H1 (cell line): ENCODE results near the gene CSNK1A1.

Experiments
- TAF1 ChIP-seq: IDR thresholded peaks from 2 replicates; pipeline ENCODE4 v1.6.1; 2011; ENCODE audit warnings: mild to moderate bottlenecking, low read depth, low read length
- TF ChIP-seq, protein P1 (sequence below): IDR thresholded peaks from 2 replicates; pipeline ENCODE4 v1.6.1; 2011; ENCODE audit warnings: low read depth, mild to moderate bottlenecking, low read length; ENCODE audit not compliant: insufficient read depth
- TF ChIP-seq, protein P2 (sequence below), 3 experiments: IDR thresholded peaks; 1 replicate in 2 of 3; 2 replicates in 1 of 3; pipeline versions ENCODE4 v1.5.1 to v1.6.1; 2011; ENCODE audit warnings: low read length in 3 of 3, mild to moderate bottlenecking in 3 of 3, inconsistent platforms in 2 of 3, low read depth in 1 of 3, moderate library complexity in 1 of 3; ENCODE audit not compliant: insufficient read depth in 1 of 3; ENCODE audit errors: control extremely low read depth in 1 of 3

DNA sequence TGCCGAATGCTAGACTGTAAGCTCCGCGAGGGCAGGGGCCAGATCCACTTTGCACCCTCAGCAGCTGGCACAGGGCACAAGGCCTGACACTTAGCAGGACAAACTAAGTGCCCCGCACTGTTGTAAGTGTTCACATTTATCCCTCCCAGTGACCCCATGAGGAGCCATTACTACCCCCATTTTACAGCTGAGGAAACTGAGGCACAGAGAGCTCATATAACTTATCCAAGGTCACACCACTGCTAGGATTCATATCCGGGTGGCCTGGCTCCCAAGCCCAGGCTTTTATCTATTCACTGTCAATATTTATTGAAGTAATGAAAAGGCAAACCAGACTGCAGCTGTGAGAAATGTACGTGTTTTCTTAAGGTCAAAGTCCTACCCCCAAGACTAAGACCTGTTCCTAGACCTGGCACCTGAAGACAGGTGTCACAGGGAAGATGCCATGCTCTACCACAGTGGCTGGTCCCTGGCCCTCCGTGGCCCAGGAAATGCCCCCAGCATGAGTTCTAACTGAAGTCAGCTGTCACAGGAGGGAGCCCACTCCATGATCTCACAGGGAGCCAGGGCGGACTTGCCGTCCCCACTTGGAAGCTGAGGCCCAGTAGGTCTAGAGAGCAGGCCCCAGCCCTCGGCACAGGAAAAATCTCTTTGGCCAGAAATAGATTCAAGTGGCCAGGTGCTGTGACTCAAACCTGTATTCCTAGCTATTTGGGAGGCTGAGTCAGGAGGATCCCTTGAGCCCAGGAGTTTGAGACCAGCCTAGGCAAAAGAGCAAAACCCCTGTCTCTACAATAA lies 97.4 kb downstream of the CSNK1A1 start:
- TF ChIP-seq, protein P1, sequence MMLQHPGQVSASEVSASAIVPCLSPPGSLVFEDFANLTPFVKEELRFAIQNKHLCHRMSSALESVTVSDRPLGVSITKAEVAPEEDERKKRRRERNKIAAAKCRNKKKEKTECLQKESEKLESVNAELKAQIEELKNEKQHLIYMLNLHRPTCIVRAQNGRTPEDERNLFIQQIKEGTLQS, result no peak
- TF ChIP-seq, protein P2, sequence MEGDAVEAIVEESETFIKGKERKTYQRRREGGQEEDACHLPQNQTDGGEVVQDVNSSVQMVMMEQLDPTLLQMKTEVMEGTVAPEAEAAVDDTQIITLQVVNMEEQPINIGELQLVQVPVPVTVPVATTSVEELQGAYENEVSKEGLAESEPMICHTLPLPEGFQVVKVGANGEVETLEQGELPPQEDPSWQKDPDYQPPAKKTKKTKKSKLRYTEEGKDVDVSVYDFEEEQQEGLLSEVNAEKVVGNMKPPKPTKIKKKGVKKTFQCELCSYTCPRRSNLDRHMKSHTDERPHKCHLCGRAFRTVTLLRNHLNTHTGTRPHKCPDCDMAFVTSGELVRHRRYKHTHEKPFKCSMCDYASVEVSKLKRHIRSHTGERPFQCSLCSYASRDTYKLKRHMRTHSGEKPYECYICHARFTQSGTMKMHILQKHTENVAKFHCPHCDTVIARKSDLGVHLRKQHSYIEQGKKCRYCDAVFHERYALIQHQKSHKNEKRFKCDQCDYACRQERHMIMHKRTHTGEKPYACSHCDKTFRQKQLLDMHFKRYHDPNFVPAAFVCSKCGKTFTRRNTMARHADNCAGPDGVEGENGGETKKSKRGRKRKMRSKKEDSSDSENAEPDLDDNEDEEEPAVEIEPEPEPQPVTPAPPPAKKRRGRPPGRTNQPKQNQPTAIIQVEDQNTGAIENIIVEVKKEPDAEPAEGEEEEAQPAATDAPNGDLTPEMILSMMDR (IDR thresholded peaks at IDR 0.05; ENCODE audit: control extremely low read depth in 1 of 3, insufficient read depth in 1 of 3, low read depth in 1 of 3, low read length in 3 of 3), result no peak
- TF ChIP-seq TAF1, result no peak
